Measurements from ENCODE around the gene RPTOR. TPM values are rescaled to one million over a fixed set of nuclear protein-coding genes. Genes with fewer than 3 reads are reported as not detected.

Gene RPTOR
- total and polyA plus RNA-seq, 2 donors (not counting 1 experiment from before 2014, with no cell fraction given), result 6.7 to 22.8 TPM

- H3K27me3 ChIP-seq (ENCODE audit: control insufficient read depth, insufficient read depth, low read length), result no peaks in the 10 kb centered on the region
- H4K20me1 ChIP-seq (ENCODE audit: control insufficient read depth, extremely low read depth, insufficient read depth, low read length), result no peaks in the 10 kb centered on the region
- H3K79me2 ChIP-seq (ENCODE audit: control insufficient read depth, insufficient read depth, low read length), result no peaks in the 10 kb centered on the region
- no peak overlapping the region for H3K4me2 ChIP-seq (ENCODE audit: extremely low read depth, insufficient read depth, low read length)
- no peaks in the 10 kb centered on the region for H3K4me1 ChIP-seq (ENCODE audit: control insufficient read depth, extremely low read depth, insufficient read depth, low read length)
- no peaks in the 10 kb centered on the region for H3K9me3 ChIP-seq (ENCODE audit: control insufficient read depth, insufficient read depth, low read depth, low read length)
- no peak overlapping the region for H2AFZ ChIP-seq (ENCODE audit: low read length)
- DNase-seq (ENCODE audit: low read depth in 2 of 2), result no peak
- no peak overlapping the region for H3K9ac ChIP-seq (ENCODE audit: insufficient read depth, low read length)
- no peak for TF ChIP-seq EZH2 (IDR thresholded peaks at IDR 0.05; ENCODE audit: low read length, missing control alignments)
- TF ChIP-seq, protein P1, sequence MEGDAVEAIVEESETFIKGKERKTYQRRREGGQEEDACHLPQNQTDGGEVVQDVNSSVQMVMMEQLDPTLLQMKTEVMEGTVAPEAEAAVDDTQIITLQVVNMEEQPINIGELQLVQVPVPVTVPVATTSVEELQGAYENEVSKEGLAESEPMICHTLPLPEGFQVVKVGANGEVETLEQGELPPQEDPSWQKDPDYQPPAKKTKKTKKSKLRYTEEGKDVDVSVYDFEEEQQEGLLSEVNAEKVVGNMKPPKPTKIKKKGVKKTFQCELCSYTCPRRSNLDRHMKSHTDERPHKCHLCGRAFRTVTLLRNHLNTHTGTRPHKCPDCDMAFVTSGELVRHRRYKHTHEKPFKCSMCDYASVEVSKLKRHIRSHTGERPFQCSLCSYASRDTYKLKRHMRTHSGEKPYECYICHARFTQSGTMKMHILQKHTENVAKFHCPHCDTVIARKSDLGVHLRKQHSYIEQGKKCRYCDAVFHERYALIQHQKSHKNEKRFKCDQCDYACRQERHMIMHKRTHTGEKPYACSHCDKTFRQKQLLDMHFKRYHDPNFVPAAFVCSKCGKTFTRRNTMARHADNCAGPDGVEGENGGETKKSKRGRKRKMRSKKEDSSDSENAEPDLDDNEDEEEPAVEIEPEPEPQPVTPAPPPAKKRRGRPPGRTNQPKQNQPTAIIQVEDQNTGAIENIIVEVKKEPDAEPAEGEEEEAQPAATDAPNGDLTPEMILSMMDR (conservative IDR thresholded peaks at IDR 0.05 in 1 of 2, IDR thresholded peaks at IDR 0.05 in 1 of 2; ENCODE audit: low read depth in 1 of 2, low read length in 2 of 2), result no peak
- no peak overlapping the region for H3K27ac ChIP-seq (ENCODE audit: insufficient read depth, low read length)
- no peak overlapping the region for H3K4me3 ChIP-seq (replicated peaks in 1 of 4; ENCODE audit: control extremely low read depth in 1 of 4, insufficient read depth in 1 of 4, low read depth in 3 of 4, low read length in 4 of 4)
- H3K36me3 ChIP-seq (ENCODE audit: control insufficient read depth, insufficient read depth, low read length), result peaks cover 1% of the 10 kb centered on the region
These were observed 258.2 kb downstream of the RPTOR start for GRCh38 chr17:80802626-80803450.

GRCh38 chr17:80803451-80804428 is 259.1 kb downstream of the RPTOR start:
- Histone ChIP-seq H3K4me3 (replicated peaks in 1 of 4; ENCODE audit: control extremely low read depth in 1 of 4, insufficient read depth in 1 of 4, low read depth in 3 of 4, low read length in 4 of 4) (no peak overlapping the region), H3K79me2 (ENCODE audit: control insufficient read depth, insufficient read depth, low read length) (no peaks in the 10 kb centered on the region), H3K9me3 (ENCODE audit: control insufficient read depth, insufficient read depth, low read depth, low read length) (no peaks in the 10 kb centered on the region), H3K9ac (ENCODE audit: insufficient read depth, low read length) (no peak overlapping the region), H3K4me1 (ENCODE audit: control insufficient read depth, extremely low read depth, insufficient read depth, low read length) (no peaks in the 10 kb centered on the region), H3K4me2 (ENCODE audit: extremely low read depth, insufficient read depth, low read length) (no peak overlapping the region), H3K27ac (ENCODE audit: insufficient read depth, low read length) (no peak overlapping the region), H3K27me3 (ENCODE audit: control insufficient read depth, insufficient read depth, low read length) (no peaks in the 10 kb centered on the region), H4K20me1 (ENCODE audit: control insufficient read depth, extremely low read depth, insufficient read depth, low read length) (no peaks in the 10 kb centered on the region), H2AFZ (ENCODE audit: low read length) (no peak overlapping the region), H3K36me3 (ENCODE audit: control insufficient read depth, insufficient read depth, low read length) (peaks cover 1% of the 10 kb centered on the region)
- TF ChIP-seq, protein P1 (conservative IDR thresholded peaks at IDR 0.05 in 1 of 2, IDR thresholded peaks at IDR 0.05 in 1 of 2; ENCODE audit: low read depth in 1 of 2, low read length in 2 of 2), result no peak
- DNase-seq (ENCODE audit: low read depth in 2 of 2), result no peak

DNA sequence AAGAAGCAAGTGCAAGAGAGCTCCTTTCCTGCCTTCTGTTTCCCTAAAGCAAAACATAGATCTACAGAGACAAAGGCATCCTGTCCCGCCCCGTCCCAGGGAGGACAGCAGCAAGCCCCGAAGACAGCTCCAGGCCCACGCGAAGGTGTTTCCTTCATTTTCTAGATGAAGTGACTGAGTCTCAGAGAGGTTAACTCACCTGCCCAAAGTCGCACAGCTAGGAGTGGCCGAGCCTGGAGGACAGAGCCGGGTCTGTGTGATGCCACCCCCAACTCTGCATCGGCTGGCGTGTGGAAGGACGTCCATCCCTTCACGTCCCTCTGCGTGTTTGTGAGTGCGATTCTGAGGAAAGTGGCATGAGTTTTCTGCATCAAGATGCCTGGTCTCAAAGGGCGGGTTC is 259.8 kb downstream of the RPTOR start:
- no peak overlapping the region for H3K9ac ChIP-seq (ENCODE audit: insufficient read depth, low read length)
- H3K4me2 ChIP-seq (ENCODE audit: extremely low read depth, insufficient read depth, low read length), result no peak overlapping the region
- H3K9me3 ChIP-seq (ENCODE audit: control insufficient read depth, insufficient read depth, low read depth, low read length), result no peaks in the 10 kb centered on the region
- no peak overlapping the region for H3K27ac ChIP-seq (ENCODE audit: insufficient read depth, low read length)
- no peaks in the 10 kb centered on the region for H4K20me1 ChIP-seq (ENCODE audit: control insufficient read depth, extremely low read depth, insufficient read depth, low read length)
- no peak overlapping the region for H3K4me3 ChIP-seq (replicated peaks in 1 of 4; ENCODE audit: control extremely low read depth in 1 of 4, insufficient read depth in 1 of 4, low read depth in 3 of 4, low read length in 4 of 4)
- H2AFZ ChIP-seq (ENCODE audit: low read length), result no peak overlapping the region
- H3K36me3 ChIP-seq (ENCODE audit: control insufficient read depth, insufficient read depth, low read length), result no peaks in the 10 kb centered on the region
- H3K79me2 ChIP-seq (ENCODE audit: control insufficient read depth, insufficient read depth, low read length), result no peaks in the 10 kb centered on the region
- no peaks in the 10 kb centered on the region for H3K4me1 ChIP-seq (ENCODE audit: control insufficient read depth, extremely low read depth, insufficient read depth, low read length)
- H3K27me3 ChIP-seq (ENCODE audit: control insufficient read depth, insufficient read depth, low read length), result no peaks in the 10 kb centered on the region
- TF ChIP-seq, protein P1 (conservative IDR thresholded peaks at IDR 0.05 in 1 of 2, IDR thresholded peaks at IDR 0.05 in 1 of 2; ENCODE audit: low read depth in 1 of 2, low read length in 2 of 2), result no peak
- TF ChIP-seq EZH2 (IDR thresholded peaks at IDR 0.05; ENCODE audit: low read length, missing control alignments), result no peak
- DNase-seq (ENCODE audit: low read depth in 2 of 2), result no peak
